ENCODE measurements around the gene SYCE3.

- no peak for TF ChIP-seq CTCF (IDR thresholded peaks at IDR 0.05)
- no peak for TF ChIP-seq EZH2phosphoT487 (IDR thresholded peaks at IDR 0.05)
Measured at GRCh38 chr22:50508897-50509296, 53.8 kb downstream of the SYCE3 start.
